Measurements from ENCODE around the gene NACC2.
A peak's percentile ranks its signal among the peaks of the same experiment; 100 is the strongest.

Gene NACC2

GRCh38 chr9:136133959-136134484 is 38.9 kb upstream of the NACC2 start:
- Histone ChIP-seq H3K27ac (ENCODE audit: extremely low read depth, low read depth, low read length) (no peak overlapping the region; the same call in 1 of the 2 replicates), H3K4me3 (ENCODE audit: low read depth, low read length) (no peak overlapping the region), H3K4me1 (ENCODE audit: control insufficient read depth, insufficient read depth, low read length) (no peaks in the 10 kb centered on the region), H3K9me3 (ENCODE audit: control insufficient read depth, insufficient read depth, low read depth, low read length) (no peaks in the 10 kb centered on the region), H3K36me3 (ENCODE audit: control insufficient read depth in 2 of 2, insufficient read depth in 1 of 2, low read length in 2 of 2) (no peaks in the 10 kb centered on the region)
- POLR2A ChIA-PET = no interaction called here
- TF ChIP-seq SCRT2 (tag by site-specific recombination; IDR thresholded peaks at IDR 0.05) = peak; percentile 94
- peak; percentile 69; the same call in 1 of the 2 replicates for TF ChIP-seq SCRT1 (tag by site-specific recombination; IDR thresholded peaks at IDR 0.05; ENCODE audit: borderline replicate concordance)
- TF ChIP-seq ZBTB8A (tag by site-specific recombination; IDR thresholded peaks at IDR 0.05) = no peak
- CTCF ChIA-PET = interaction anchor here (0.6 to 1.2 kb wide), 10 partner anchors 10 to 581 kb away, joined by 3 to 5 read pairs (median 4); no protein-coding TSS in a partner anchor

GRCh38 chr9:136133191-136133958 is 38.3 kb upstream of the NACC2 start:
- H3K9me3 ChIP-seq (ENCODE audit: control insufficient read depth, insufficient read depth, low read depth, low read length) = no peaks in the 10 kb centered on the region
- H3K4me3 ChIP-seq (ENCODE audit: low read depth, low read length) = peak overlapping the region; percentile 38
- H3K36me3 ChIP-seq (ENCODE audit: control insufficient read depth in 2 of 2, insufficient read depth in 1 of 2, low read length in 2 of 2) = no peaks in the 10 kb centered on the region
- no peaks in the 10 kb centered on the region for H3K4me1 ChIP-seq (ENCODE audit: control insufficient read depth, insufficient read depth, low read length)
- ChIA-PET CTCF (interaction anchor here (0.5 to 2.1 kb wide), 12 partner anchors 11 to 352 kb away, joined by 3 to 9 read pairs (median 4); partner anchors contain the start of gene NACC2), POLR2A (interaction anchor here (0.6 kb wide), 3 partner anchors 13 to 277 kb away, joined by 3 to 7 read pairs (median 3); no protein-coding TSS in a partner anchor)
- H3K27ac ChIP-seq (ENCODE audit: extremely low read depth, low read depth, low read length) = no peak overlapping the region; the same call in 1 of the 2 replicates
- TF ChIP-seq ZBTB44 (tag by site-specific recombination; IDR thresholded peaks at IDR 0.05) = no peak
- TF ChIP-seq INSM2 (tag by site-specific recombination; IDR thresholded peaks at IDR 0.05) = no peak
- no peak for TF ChIP-seq ZNF501 (tag by site-specific recombination; IDR thresholded peaks at IDR 0.05)
- TF ChIP-seq KLF9 (tag by site-specific recombination; IDR thresholded peaks at IDR 0.05; ENCODE audit: low read depth) = 0 out of 2 replicates have a peak, but pooled peaks have one; percentile 12
- TF ChIP-seq ZNF221 (tag by site-specific recombination; IDR thresholded peaks at IDR 0.05; ENCODE audit: borderline replicate concordance) = no peak
- no peak for TF ChIP-seq ZNF530 (tag by site-specific recombination; IDR thresholded peaks at IDR 0.05; ENCODE audit: low read depth)
- no peak for TF ChIP-seq PRDM6 (tag by site-specific recombination; IDR thresholded peaks at IDR 0.05)
- no peak for TF ChIP-seq ZNF629 (tag by site-specific recombination; IDR thresholded peaks at IDR 0.05)
- no peak for TF ChIP-seq ZFP37 (tag by site-specific recombination; IDR thresholded peaks at IDR 0.05)
- TF ChIP-seq ZNF426 (tag by site-specific recombination; IDR thresholded peaks at IDR 0.05) = no peak
- no peak for TF ChIP-seq ZNF391 (tag by site-specific recombination; IDR thresholded peaks at IDR 0.05; ENCODE audit: borderline replicate concordance, low read depth)
- no peak for TF ChIP-seq ZNF292 (tag by site-specific recombination; IDR thresholded peaks at IDR 0.05; ENCODE audit: borderline replicate concordance, low read depth)
- no peak; the same call in 1 of the 2 replicates for TF ChIP-seq ZBTB11 (tag by site-specific recombination; conservative IDR thresholded peaks at IDR 0.05; ENCODE audit: low read depth)
- TF ChIP-seq ZNF791 (tag by site-specific recombination; IDR thresholded peaks at IDR 0.05) = no peak
- TF ChIP-seq ZBTB8A (tag by site-specific recombination; IDR thresholded peaks at IDR 0.05) = peak; percentile 78
- no peak for TF ChIP-seq ZNF792 (tag by site-specific recombination; IDR thresholded peaks at IDR 0.05)
- TF ChIP-seq ZNF580 (tag by site-specific recombination; IDR thresholded peaks at IDR 0.05) = no peak
- TF ChIP-seq ZNF23 (tag by site-specific recombination; IDR thresholded peaks at IDR 0.05; ENCODE audit: borderline replicate concordance) = no peak
- no peak for TF ChIP-seq ZNF449 (tag by site-specific recombination; IDR thresholded peaks at IDR 0.05)
- TF ChIP-seq SP2 (tag by site-specific recombination; IDR thresholded peaks at IDR 0.05) = no peak

Data from HEK293 (cell line).